Measurements from ENCODE around the gene AP4M1. TPM values are rescaled to one million over a fixed set of nuclear protein-coding genes. Genes with fewer than 3 reads are reported as not detected.

Gene AP4M1
- total RNA-seq, 2 experiments from 2014 or later = 25.0 to 33.8 TPM

- POLR2A ChIA-PET = no interaction called here
- Histone ChIP-seq H3K9me3 (ENCODE audit: low read length) (no peaks in the 10 kb centered on the region), H2AFZ (ENCODE audit: low read length) (no peak overlapping the region), H4K20me1 (ENCODE audit: insufficient read depth, low read length) (no peaks in the 10 kb centered on the region), H3K79me2 (ENCODE audit: insufficient read depth, low read depth, low read length) (peaks cover 12% of the 10 kb centered on the region; the same call in 1 of the 2 replicates), H3K36me3 (ENCODE audit: insufficient read depth, low read length) (peaks cover 3% of the 10 kb centered on the region; the same call in 1 of the 2 replicates), H3K4me3 (ENCODE audit: low read depth, low read length, poor library complexity, severe bottlenecking) (no peak overlapping the region), H3K4me1 (ENCODE audit: insufficient read depth, low read length, poor library complexity, severe bottlenecking) (peaks cover 40% of the 10 kb centered on the region), H3K4me2 (ENCODE audit: low read length) (no peak overlapping the region), H3K9me2 (ENCODE audit: insufficient read depth, low read length) (no peaks in the 10 kb centered on the region), H3K27ac (ENCODE audit: low read depth, low read length, poor library complexity, severe bottlenecking) (no peak overlapping the region)
- no TSS peak for BruUV-seq (replicated peaks)
- intact Hi-C loops (cut with micrococcal nuclease; ENCODE audit: unreplicated experiment) = loop anchor here (10.0 kb wide), 1 partner anchor 799 kb away; the partner anchor contains the start of gene UFSP1
- CTCF ChIA-PET (ENCODE audit: unreplicated experiment) = no interaction called here
- DNase-seq (ENCODE audit: low spot score) = no peak
- no peak for TF ChIP-seq EZH2phosphoT487 (IDR thresholded peaks at IDR 0.05; ENCODE audit: borderline replicate concordance, low read depth, low read length)
- no peak for TF ChIP-seq CTCF (conservative IDR thresholded peaks at IDR 0.05; ENCODE audit: low read length)
These were observed 15.9 kb upstream of the AP4M1 start for GRCh38 chr7:100085515-100085914.

GRCh38 chr7:100087055-100087750 is 14.2 kb upstream of the AP4M1 start:
- H3K4me1 ChIP-seq (ENCODE audit: insufficient read depth, low read length, poor library complexity, severe bottlenecking) = peaks cover 39% of the 10 kb centered on the region
- TF ChIP-seq EZH2phosphoT487 (IDR thresholded peaks at IDR 0.05; ENCODE audit: borderline replicate concordance, low read depth, low read length) = no peak
- no peak for TF ChIP-seq CTCF (conservative IDR thresholded peaks at IDR 0.05; ENCODE audit: low read length)
- intact Hi-C loops (cut with micrococcal nuclease; ENCODE audit: unreplicated experiment) = loop anchor here (10.0 kb wide), 1 partner anchor 798 kb away; the partner anchor contains the start of gene UFSP1
- peaks cover 6% of the 10 kb centered on the region; the same call in 1 of the 2 replicates for H3K79me2 ChIP-seq (ENCODE audit: insufficient read depth, low read depth, low read length)
- peaks cover 20% of the 10 kb centered on the region for H3K36me3 ChIP-seq (ENCODE audit: insufficient read depth, low read length)
- ChIA-PET POLR2A (interaction anchor here (0.9 kb wide), 1 partner anchor 33 kb away, joined by 3 read pairs; no protein-coding TSS in a partner anchor), CTCF (ENCODE audit: unreplicated experiment) (no interaction called here)
- no peaks in the 10 kb centered on the region for H3K9me3 ChIP-seq (ENCODE audit: low read length)
- H2AFZ ChIP-seq (ENCODE audit: low read length) = no peak overlapping the region
- no peak overlapping the region for H3K27ac ChIP-seq (ENCODE audit: low read depth, low read length, poor library complexity, severe bottlenecking)
- DNase-seq (ENCODE audit: low spot score) = no peak
- no peak overlapping the region for H3K4me2 ChIP-seq (ENCODE audit: low read length)
- no peaks in the 10 kb centered on the region for H4K20me1 ChIP-seq (ENCODE audit: insufficient read depth, low read length)
- H3K4me3 ChIP-seq (ENCODE audit: low read depth, low read length, poor library complexity, severe bottlenecking) = no peak overlapping the region
- H3K9me2 ChIP-seq (ENCODE audit: insufficient read depth, low read length) = no peaks in the 10 kb centered on the region
- BruUV-seq (replicated peaks) = no TSS peak

Data from OCI-LY7 (cell line).